Epithelial cell of esophagus (primary cell): ENCODE measurements around the gene SORCS2.

Experiments used
- DNase-seq: peaks from one replicate; pipeline ENCODE4 v3.0.0; 2010; ENCODE audit warnings: low read depth
- H3K4me3 ChIP-seq: 2 replicates; pipeline ENCODE4 v1.5.1; 2011; ENCODE audit warnings: mild to moderate bottlenecking, low read length, control low read depth
- CTCF ChIP-seq: IDR thresholded peaks from 2 replicates; pipeline ENCODE4 v1.5.1; 2011; ENCODE audit warnings: low read depth, mild to moderate bottlenecking, low read length, control low read depth, inconsistent platforms; ENCODE audit not compliant: insufficient read depth; ENCODE audit errors: missing control alignments

The SORCS2 gene

GRCh38 chr4:7773401-7774180, 581.3 kb downstream of the SORCS2 start:
- TF ChIP-seq CTCF: no peak
- no peak for DNase-seq

GRCh38 chr4:7774301-7775294, 582.3 kb downstream of the SORCS2 start:
- TF ChIP-seq CTCF: no peak
- no peak for DNase-seq
- H3K4me3 ChIP-seq: no peak overlapping the region

More at GRCh38 chr4:7773401-7774180, 581.3 kb downstream of the SORCS2 start:
- H3K4me3 ChIP-seq: no peak overlapping the region

- no peak for DNase-seq
- H3K4me3 ChIP-seq: no peak overlapping the region
- no peak for TF ChIP-seq CTCF
Measured at GRCh38 chr4:7775396-7775795, 583.1 kb downstream of the SORCS2 start.

GRCh38 chr4:7777017-7777710, 584.8 kb downstream of the SORCS2 start:
- no peak for TF ChIP-seq CTCF
- no peak for DNase-seq
- no peak overlapping the region for H3K4me3 ChIP-seq

GRCh38 chr4:7777871-7778509, 585.7 kb downstream of the SORCS2 start:
- TF ChIP-seq CTCF: no peak
- no peak for DNase-seq
- H3K4me3 ChIP-seq: no peak overlapping the region
